Trophoblast cell (in vitro differentiated cells and primary cell): ENCODE measurements around the gene GGN.

Source experiments
- DNase-seq, 2 donors: peaks; one replicate each; pipeline ENCODE4 v3.0.0-alpha.2; 2016
- H2AFZ ChIP-seq: 2 replicates; pipeline ENCODE4 v1.6.1; 2013; ENCODE audit warnings: low read length, moderate library complexity, mild to moderate bottlenecking; ENCODE audit not compliant: insufficient read depth, poor library complexity
- H2AK5ac ChIP-seq: 2 replicates; pipeline ENCODE4 v1.6.1; 2013; ENCODE audit warnings: mild to moderate bottlenecking, low read length
- H2BK120ac ChIP-seq: 2 replicates; pipeline ENCODE4 v1.6.1; 2013; ENCODE audit warnings: low read length, mild to moderate bottlenecking, moderate library complexity; ENCODE audit not compliant: insufficient read depth, poor library complexity
- H2BK12ac ChIP-seq: 2 replicates; pipeline ENCODE4 v1.6.1; 2013; ENCODE audit warnings: mild to moderate bottlenecking, low read length, moderate library complexity
- H2BK5ac ChIP-seq: 2 replicates; pipeline ENCODE4 v1.6.1; 2013; ENCODE audit warnings: low read length, low read depth, moderate library complexity, mild to moderate bottlenecking; ENCODE audit not compliant: poor library complexity
- H3K14ac ChIP-seq: 2 replicates; pipeline ENCODE4 v1.6.1; 2013; ENCODE audit warnings: mild to moderate bottlenecking, low read length
- H3K18ac ChIP-seq: 2 replicates; pipeline ENCODE4 v1.6.1; 2013; ENCODE audit warnings: mild to moderate bottlenecking, low read length
- H3K23ac ChIP-seq: 2 replicates; pipeline ENCODE4 v1.6.1; 2013; ENCODE audit warnings: low read length
- H3K27ac ChIP-seq: 2 replicates; pipeline ENCODE4 v1.5.1; 2013; ENCODE audit warnings: low read depth, mild to moderate bottlenecking, inconsistent platforms, low read length, moderate library complexity
- H3K27me3 ChIP-seq: 2 replicates; pipeline ENCODE4 v1.6.1; 2013; ENCODE audit warnings: inconsistent platforms, mild to moderate bottlenecking, low read length, moderate library complexity; ENCODE audit not compliant: insufficient read depth
- H3K36me3 ChIP-seq, 2 experiments: 1 replicate in 1 of 2; 2 replicates in 1 of 2; pipeline ENCODE4 v1.6.1; 2013; ENCODE audit warnings: low read length in 2 of 2, mild to moderate bottlenecking in 2 of 2, moderate library complexity in 1 of 2; ENCODE audit not compliant: insufficient read depth in 2 of 2, control insufficient read depth in 1 of 2
- H3K4ac ChIP-seq: 2 replicates; pipeline ENCODE4 v1.6.1; 2013; ENCODE audit warnings: low read depth, mild to moderate bottlenecking, low read length, moderate library complexity
- H3K4me1 ChIP-seq, 2 experiments: 1 replicate in 1 of 2; 2 replicates in 1 of 2; pipeline ENCODE4 v1.6.1; 2013; ENCODE audit warnings: low read length in 2 of 2, mild to moderate bottlenecking in 2 of 2, moderate library complexity in 1 of 2; ENCODE audit not compliant: insufficient read depth in 2 of 2, control insufficient read depth in 1 of 2
- H3K4me2 ChIP-seq: 2 replicates; pipeline ENCODE4 v1.6.1; 2013; ENCODE audit warnings: inconsistent platforms, mild to moderate bottlenecking, low read length, moderate library complexity
- H3K4me3 ChIP-seq: 2 replicates; pipeline ENCODE4 v1.5.1; 2013; ENCODE audit warnings: mild to moderate bottlenecking, low read depth, low read length, inconsistent platforms
- H3K79me1 ChIP-seq: one replicate; pipeline ENCODE4 v1.6.1; 2013; ENCODE audit warnings: low read length
- H3K79me2 ChIP-seq: 2 replicates; pipeline ENCODE4 v1.6.1; 2013; ENCODE audit warnings: low read length, mild to moderate bottlenecking; ENCODE audit not compliant: control insufficient read depth, insufficient read depth, poor library complexity
- H3K9ac ChIP-seq: 2 replicates; pipeline ENCODE4 v1.6.1; 2013; ENCODE audit warnings: mild to moderate bottlenecking, low read length
- H3K9me3 ChIP-seq: 2 replicates; pipeline ENCODE4 v1.6.1; 2013; ENCODE audit warnings: low read depth, mild to moderate bottlenecking, control low read depth, inconsistent platforms, low read length; ENCODE audit not compliant: insufficient read depth
- H4K12ac ChIP-seq: 2 replicates; pipeline ENCODE4 v1.6.1; 2013; ENCODE audit warnings: low read depth, mild to moderate bottlenecking, low read length, moderate library complexity
- H4K8ac ChIP-seq: 2 replicates; pipeline ENCODE4 v1.6.1; 2013; ENCODE audit warnings: low read depth, mild to moderate bottlenecking, low read length, moderate library complexity
- H4K91ac ChIP-seq: one replicate; pipeline ENCODE4 v1.6.1; 2013; ENCODE audit warnings: low read depth, mild to moderate bottlenecking, low read length, moderate library complexity
- WGBS: extraction: QIAGEN DNeasy Blood & Tissue Kit; methylation state at CpG from one replicate; pipeline ENCODE4 v1.1.7; 2013; ENCODE audit warnings: missing lambda C conversion rate; ENCODE audit not compliant: insufficient read length, insufficient coverage; ENCODE audit errors: extremely low coverage; 5-methylcytosine and 5-hydroxymethylcytosine counted together

Gene GGN

GRCh38 chr19:38404858-38405257, 17.0 kb upstream of the GGN start:
- WGBS, result no CpG with 5 or more reads among the region's 6 CpGs

DNA sequence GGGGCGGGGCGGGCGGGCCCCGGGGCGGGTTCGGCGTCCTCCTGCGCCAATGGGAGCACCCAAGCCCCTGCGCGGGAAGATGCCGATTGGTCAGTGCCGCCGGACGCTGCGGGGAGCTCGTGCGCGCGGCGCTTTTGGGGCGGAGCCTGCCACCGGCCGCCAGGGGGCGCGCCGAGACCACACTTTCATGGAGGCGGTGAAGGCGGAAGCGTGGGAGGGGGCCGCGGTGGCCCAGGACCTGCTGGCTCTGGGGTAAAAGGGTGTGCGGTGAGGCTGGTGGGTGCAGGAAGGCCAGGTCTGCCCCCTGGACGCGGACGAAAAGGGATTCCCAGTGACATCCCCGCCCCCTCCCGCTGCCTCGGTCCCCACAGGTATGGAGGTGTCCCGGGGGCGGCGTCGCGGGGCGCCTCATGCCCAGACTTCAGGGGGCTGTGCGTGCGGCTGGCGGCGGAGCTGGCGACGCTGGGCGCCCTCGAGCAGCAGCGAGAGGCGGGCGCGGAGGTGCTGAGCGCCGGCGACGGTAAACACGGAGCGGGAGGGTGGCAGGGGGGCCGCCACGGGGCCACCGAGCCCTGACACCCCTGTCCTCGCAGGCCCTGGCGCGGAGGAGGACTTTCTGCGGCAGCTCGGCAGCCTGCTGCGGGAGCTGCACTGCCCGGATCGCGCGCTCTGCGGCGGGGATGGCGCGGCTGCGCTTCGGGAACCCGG, 15.3 kb upstream of the GGN start, which contains the start of gene FAM98C:
Gene FAM98C, plus strand, starts transcription at position 127 of the 708 bp plus-strand sequence. Its CDS starts 61 bp downstream, at position 188.
- H3K27ac ChIP-seq, result no peak within 1 kb of the TSS
- peaks cover 5% of the 10 kb centered on the region for H3K79me2 ChIP-seq
- H2BK120ac ChIP-seq, result peak within 1 kb of the TSS; percentile 88
- H4K12ac ChIP-seq, result peak within 1 kb of the TSS; percentile 94
- H2BK5ac ChIP-seq, result no peak within 1 kb of the TSS
- no peaks in the 10 kb centered on the region for H3K9me3 ChIP-seq
- no CpG with 5 or more reads among the region's 82 CpGs for WGBS
- H4K8ac ChIP-seq, result peak within 1 kb of the TSS; percentile 96
- H3K9ac ChIP-seq, result peak within 1 kb of the TSS; percentile 6
- no peaks in the 10 kb centered on the region for H3K27me3 ChIP-seq
- peak within 1 kb of the TSS; percentile 96 for H3K4me2 ChIP-seq
- peak within 1 kb of the TSS; percentile 89 for H4K91ac ChIP-seq
- peak within 1 kb of the TSS; percentile 50 for H2BK12ac ChIP-seq
- peaks cover 10% of the 10 kb centered on the region for H3K79me1 ChIP-seq
- H3K4me3 ChIP-seq, result peak within 1 kb of the TSS; percentile 77
- peak within 1 kb of the TSS; percentile 100 for H2AFZ ChIP-seq
- H3K14ac ChIP-seq, result peak within 1 kb of the TSS; percentile 99
- H3K18ac ChIP-seq, result peak within 1 kb of the TSS; percentile 96
- no peak within 1 kb of the TSS for H3K23ac ChIP-seq
- H3K4me1 ChIP-seq, result peaks cover 11 to 16% of the 10 kb centered on the region in 2 experiments
- H3K4ac ChIP-seq, result peak within 1 kb of the TSS; percentile 89
- DNase-seq, result peak; percentile 98 to 100
- peak within 1 kb of the TSS; percentile 84 for H2AK5ac ChIP-seq
- H3K36me3 ChIP-seq, result peaks cover 0 to 2% of the 10 kb centered on the region in 2 experiments

More at GRCh38 chr19:38404858-38405257, 17.0 kb upstream of the GGN start:
- H3K23ac ChIP-seq, result no peak overlapping the region
- peaks cover 5% of the 10 kb centered on the region for H3K79me2 ChIP-seq
- H3K27me3 ChIP-seq, result no peaks in the 10 kb centered on the region
- H4K12ac ChIP-seq, result no peak overlapping the region
- H3K4ac ChIP-seq, result no peak overlapping the region
- no peak overlapping the region for H3K4me3 ChIP-seq
- no peak overlapping the region for H4K91ac ChIP-seq
- H3K79me1 ChIP-seq, result peaks cover 10% of the 10 kb centered on the region
- no peaks in the 10 kb centered on the region for H3K9me3 ChIP-seq
- H2BK12ac ChIP-seq, result no peak overlapping the region
- peaks cover 0 to 2% of the 10 kb centered on the region in 2 experiments for H3K36me3 ChIP-seq
- H2BK120ac ChIP-seq, result no peak overlapping the region
- no peak overlapping the region for H2BK5ac ChIP-seq
- H3K9ac ChIP-seq, result no peak overlapping the region
- no peak overlapping the region for H3K14ac ChIP-seq
- no peak overlapping the region for H2AK5ac ChIP-seq
- no peak for DNase-seq
- H3K4me1 ChIP-seq, result peaks cover 11 to 16% of the 10 kb centered on the region in 2 experiments
- H2AFZ ChIP-seq, result no peak overlapping the region
- H4K8ac ChIP-seq, result no peak overlapping the region
- H3K27ac ChIP-seq, result no peak overlapping the region
- no peak overlapping the region for H3K4me2 ChIP-seq
- H3K18ac ChIP-seq, result no peak overlapping the region

DNA sequence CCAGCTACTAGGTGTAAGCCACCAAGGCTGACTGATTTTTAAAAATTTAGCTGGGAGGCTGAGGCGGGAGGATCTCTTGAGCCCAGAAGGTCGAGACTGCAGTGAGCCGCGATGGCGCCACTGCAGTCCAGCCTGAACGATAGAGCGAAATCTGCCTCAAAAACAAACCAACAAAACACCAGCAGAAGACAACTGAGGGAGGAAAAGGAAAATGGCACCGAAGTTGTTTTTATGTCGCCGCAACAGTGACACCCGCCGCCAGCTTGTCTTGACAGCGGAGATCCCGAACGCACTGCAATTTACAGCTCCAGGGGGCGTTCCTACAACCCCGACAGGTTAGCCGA, 14.8 kb upstream of the GGN start:
- Histone ChIP-seq H3K27ac (no peak overlapping the region), H3K9ac (no peak overlapping the region), H3K14ac (peak overlapping the region; percentile 56), H3K4me1 (peaks cover 11 to 16% of the 10 kb centered on the region in 2 experiments), H3K4me3 (peak overlapping the region; percentile 14), H2AK5ac (no peak overlapping the region), H3K18ac (no peak overlapping the region), H3K4ac (no peak overlapping the region), H4K91ac (no peak overlapping the region), H2BK12ac (peak overlapping the region; percentile 38), H4K12ac (peak overlapping the region; percentile 38), H3K4me2 (peak overlapping the region; percentile 88), H3K79me2 (peaks cover 5% of the 10 kb centered on the region), H2BK5ac (no peak overlapping the region), H2BK120ac (peak overlapping the region; percentile 44), H4K8ac (peak overlapping the region; percentile 89), H3K27me3 (no peaks in the 10 kb centered on the region), H2AFZ (peak overlapping the region; percentile 75), H3K79me1 (peaks cover 10% of the 10 kb centered on the region), H3K9me3 (no peaks in the 10 kb centered on the region), H3K36me3 (peaks cover 0 to 2% of the 10 kb centered on the region in 2 experiments), H3K23ac (no peak overlapping the region)
- no CpG with 5 or more reads among the region's 18 CpGs for WGBS
- DNase-seq, result no peak

DNA sequence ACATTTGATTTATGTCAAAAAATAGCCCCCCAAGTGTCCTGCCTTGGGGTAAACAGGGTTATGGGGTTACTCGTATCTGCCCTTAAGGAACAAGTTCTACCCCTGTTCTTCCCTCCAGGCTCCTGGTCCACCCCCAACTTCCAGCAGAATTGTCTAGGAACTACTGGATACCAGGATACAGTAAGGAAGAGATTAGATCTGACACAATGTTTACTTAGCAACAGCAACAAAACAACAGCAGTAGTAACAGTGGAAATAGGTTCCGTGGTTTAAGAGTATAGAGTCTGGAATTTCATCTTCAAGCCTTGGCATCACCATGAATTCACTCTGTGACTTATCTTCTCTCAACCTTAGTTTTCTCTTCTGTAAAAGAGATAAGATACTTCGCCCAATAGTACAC, 13.3 kb upstream of the GGN start:
- no peak overlapping the region for H3K14ac ChIP-seq

More for the DNA sequence above, 13.3 kb upstream of the GGN start:
- H3K79me1 ChIP-seq, result peaks cover 10% of the 10 kb centered on the region
- no peaks in the 10 kb centered on the region for H3K36me3 ChIP-seq
- H3K4me2 ChIP-seq, result no peak overlapping the region
- DNase-seq, result peak; percentile 51 to 88
- H4K8ac ChIP-seq, result no peak overlapping the region
- no peak overlapping the region for H3K23ac ChIP-seq
- no peak overlapping the region for H3K18ac ChIP-seq
- no peak overlapping the region for H3K27ac ChIP-seq
- no peak overlapping the region for H3K4ac ChIP-seq
- H3K79me2 ChIP-seq, result peaks cover 5% of the 10 kb centered on the region
- H2BK12ac ChIP-seq, result no peak overlapping the region
- no peak overlapping the region for H3K4me3 ChIP-seq
- H2BK120ac ChIP-seq, result no peak overlapping the region
- WGBS, result no CpG with 5 or more reads among the region's 3 CpGs
- H3K9ac ChIP-seq, result no peak overlapping the region
- H3K9me3 ChIP-seq, result no peaks in the 10 kb centered on the region
- peaks cover 11 to 16% of the 10 kb centered on the region in 2 experiments for H3K4me1 ChIP-seq
- H2AFZ ChIP-seq, result no peak overlapping the region
- no peak overlapping the region for H4K12ac ChIP-seq
- H2AK5ac ChIP-seq, result no peak overlapping the region
- H3K27me3 ChIP-seq, result no peaks in the 10 kb centered on the region
- H2BK5ac ChIP-seq, result no peak overlapping the region
- no peak overlapping the region for H4K91ac ChIP-seq
